NCI-H2081 treated with DMSO at 0.1 percent for 48 hours (cell line): ENCODE results near the gene CLBA1.
"Not testable (repeated sequence)": the region's sequence is repeated elsewhere in the genome, so short reads cannot be mapped to it uniquely, and the experiment has no call there.

Experiments used
- DNase-seq: peaks from one replicate; lab custom pipeline; 2025; lab: John Stamatoyannopoulos, UW

CLBA1 gene

DNA sequence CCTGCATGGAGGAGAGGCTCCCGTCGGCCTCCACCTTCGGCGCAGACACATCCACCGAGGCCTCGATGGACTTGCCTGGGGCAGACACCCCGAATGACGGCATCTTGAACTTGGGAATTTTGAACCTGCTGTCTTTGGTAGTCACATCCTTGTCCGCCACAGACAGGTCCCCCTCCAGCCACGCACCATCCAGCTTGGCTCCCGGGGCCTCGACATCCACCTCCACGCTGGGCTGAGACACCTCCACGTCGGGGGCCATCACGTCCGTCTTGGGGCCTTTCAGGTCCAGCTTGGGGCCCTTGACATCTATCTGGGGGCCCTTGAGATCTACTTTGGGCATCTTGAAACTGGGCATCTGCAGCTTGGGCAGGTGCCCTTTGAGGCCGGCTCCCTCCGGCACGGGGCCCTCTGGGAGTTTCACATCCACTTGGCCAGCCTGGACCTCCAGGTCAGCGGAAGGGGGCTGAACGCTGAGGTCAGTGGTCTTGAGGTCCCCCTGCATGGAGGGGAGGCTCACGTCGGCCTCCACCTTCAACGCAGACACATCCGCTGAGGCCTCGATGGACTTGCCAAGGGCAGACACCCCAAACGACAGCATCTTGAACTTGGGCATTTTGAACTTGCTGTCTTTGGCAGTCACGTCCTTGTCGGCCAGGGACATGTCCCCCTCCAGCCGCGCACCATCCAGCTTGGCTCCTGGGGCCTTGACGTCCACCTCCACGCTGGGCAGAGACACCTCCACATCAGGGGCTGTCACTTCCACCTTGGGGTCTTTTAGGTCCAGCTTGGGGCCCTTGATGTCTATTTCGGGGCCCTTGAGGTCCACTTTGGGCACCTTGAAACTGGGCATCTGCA is 37.5 kb upstream of the CLBA1 start:
- DNase-seq, result not testable (repeated sequence)

DNA sequence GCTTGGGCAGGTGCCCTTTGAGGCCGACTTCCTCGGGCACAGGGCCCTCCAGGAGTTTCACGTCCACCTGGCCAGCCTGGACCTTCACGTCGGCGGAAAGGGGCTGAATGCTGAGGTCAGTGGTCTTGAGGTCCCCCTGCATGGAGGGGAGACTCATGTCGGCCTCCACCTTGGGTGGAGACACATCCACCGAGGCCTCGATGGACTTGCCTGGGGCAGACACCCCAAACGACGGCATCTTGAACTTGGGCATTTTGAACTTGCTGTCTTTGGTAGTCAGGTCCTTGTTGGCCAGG is 36.9 kb upstream of the CLBA1 start:
- no peak for DNase-seq

DNA sequence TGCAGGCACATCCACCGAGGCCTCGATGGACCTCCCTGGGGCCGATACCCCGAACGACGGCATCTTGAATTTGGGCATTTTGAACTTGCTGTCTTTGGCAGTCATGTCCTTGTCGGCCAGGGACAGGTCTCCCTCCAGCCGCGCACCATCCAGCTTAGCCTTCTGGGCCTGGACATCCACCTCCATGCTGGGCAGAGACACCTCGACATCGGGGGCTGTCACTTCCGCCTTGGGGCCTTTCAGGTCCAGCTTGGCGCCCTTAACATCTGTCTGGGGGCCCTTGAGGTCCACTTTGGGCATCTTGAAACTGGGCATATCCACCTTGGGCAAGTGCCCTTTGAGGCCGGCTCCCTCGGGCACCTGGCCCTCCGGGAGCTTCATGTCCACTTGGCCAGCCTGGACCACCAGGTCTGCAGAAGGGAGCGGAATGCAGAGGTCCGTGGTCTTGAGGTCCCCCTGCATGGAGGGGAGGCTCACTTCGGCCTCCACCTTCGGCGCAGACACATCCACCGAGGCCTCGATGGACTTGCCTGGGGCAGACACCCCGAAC is 36.1 kb upstream of the CLBA1 start:
- not testable (repeated sequence) for DNase-seq

DNA sequence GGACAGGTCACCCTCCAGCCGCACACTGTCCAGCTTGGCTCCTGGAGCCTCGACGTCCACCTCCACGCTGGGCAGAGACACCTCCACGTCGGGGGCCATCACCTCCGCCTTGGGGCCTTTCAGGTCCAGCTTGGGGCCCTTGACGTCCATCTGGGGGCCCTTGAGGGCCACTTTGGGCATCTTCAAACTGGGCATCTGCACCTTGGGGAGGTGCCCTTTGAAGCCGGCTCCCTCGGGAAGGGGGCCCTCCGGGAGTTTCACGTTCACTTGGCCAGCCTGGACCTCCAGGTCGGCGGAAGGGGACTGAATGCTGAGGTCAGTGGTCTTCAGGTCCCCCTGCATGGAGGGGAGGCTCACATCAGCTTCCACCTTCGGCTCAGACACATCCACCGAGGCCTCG is 35.6 kb upstream of the CLBA1 start:
- no peak for DNase-seq

DNA sequence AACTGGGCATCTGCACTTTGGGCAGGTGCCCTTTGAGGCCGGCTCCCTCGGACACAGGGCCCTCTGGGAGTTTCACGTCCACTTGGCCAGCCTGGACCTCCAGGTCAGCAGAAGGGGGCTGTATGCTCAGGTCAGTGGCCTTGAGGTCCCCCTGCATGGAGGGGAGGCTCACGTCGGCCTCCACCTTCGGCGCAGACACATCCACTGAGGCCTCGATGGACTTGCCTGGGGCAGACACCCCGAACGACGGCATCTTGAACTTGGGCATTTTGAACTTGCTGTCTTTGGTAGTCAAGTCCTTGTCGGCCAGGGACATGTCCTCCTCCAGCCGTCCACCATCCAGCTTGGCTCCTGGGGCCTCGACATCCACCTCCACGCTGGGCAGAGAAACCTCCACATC is 34.9 kb upstream of the CLBA1 start:
- not testable (repeated sequence) for DNase-seq

DNA sequence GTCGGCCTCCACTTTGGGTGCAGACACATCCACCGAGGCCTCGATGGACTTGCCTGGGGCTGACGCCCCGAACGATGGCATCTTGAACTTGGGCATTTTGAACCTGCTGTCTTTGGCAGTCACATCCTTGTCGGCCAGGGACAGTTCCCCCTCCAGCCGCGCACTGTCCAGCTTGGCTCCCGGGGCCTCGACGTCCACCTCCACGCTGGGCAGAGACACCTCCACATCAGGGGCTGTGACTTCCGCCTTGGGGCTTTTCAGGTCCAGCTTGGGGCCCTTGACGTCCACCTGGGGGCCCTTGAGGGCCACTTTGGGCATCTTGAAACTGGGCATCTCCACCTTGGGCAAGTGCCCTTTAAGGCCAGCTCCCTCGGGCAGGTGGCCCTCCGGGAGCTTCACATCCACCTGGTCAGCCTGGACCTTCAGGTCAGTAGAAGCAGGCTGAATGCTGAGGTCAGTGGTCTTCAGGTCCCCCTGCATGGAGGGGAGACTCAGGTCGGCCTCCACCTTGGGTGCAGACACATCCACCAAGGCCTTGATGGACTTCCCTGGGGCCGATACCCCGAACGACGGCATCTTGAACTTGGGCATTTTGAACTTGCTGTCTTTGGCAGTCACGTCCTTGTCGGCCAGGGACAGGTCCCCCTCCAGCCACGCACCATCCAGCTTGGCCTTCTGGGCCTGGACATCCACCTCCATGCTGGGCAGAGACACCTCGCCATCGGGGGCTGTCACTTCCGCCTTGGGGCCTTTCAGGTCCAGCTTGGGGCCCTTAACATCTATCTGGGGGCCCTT is 33.5 kb upstream of the CLBA1 start:
- DNase-seq, result not testable (repeated sequence)

DNA sequence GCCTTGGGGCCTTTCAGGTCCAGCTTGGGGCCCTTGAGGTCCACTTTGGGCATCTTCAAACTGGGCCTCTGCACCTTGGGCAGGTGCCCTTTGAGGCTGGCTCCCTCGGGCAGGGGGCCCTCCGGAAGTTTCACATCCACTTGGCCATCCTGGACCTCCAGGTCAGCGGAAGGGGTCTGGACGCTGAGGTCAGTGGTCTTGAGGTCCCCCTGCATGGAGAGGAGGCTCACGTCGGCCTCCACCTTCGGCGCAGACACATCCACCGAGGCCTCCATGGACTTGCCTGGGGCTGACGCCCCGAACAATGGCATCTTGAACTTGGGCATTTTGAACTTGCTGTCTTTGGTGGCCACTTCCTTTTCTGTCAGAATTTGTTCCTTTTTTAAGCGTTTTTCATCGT is 32.5 kb upstream of the CLBA1 start:
- DNase-seq, result no peak

DNA sequence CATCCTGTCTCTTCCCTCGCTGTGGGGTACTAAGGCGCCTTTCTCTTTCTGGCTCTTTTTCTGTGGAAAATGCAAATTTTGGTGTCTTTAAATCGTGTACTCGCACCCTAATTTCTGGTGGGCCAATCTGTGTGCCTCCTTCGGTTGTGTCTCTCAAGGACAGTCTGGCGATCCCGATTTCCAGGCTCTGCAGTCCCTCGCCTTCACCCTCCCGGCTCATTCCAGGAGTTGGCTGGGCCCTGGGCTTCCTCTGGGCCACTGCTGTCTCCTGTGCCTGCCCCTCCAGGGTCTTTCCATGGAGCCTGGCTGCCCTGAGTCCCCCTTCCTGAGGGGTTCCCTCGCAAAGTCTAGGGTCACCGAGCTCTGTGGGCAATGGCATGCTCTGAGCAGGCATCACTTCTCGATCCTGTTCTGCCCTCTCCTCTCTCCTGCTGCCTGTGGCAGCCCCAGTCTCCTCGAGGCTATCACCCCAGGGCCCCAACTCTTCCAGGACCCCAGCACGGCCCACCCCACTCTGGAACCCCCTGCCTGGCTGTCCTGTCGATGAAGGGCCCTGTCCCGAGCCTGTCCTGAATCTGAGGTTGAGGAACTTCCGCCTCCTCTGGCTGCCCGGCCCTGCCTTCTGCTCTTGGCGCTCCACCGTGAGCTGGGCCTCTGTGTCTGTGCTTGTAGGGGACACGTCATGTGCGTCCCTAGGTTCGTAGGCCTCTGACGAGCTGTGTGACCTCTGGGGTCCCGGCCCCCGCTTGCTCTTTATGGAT is 31.5 kb upstream of the CLBA1 start:
- DNase-seq, result no peak

DNA sequence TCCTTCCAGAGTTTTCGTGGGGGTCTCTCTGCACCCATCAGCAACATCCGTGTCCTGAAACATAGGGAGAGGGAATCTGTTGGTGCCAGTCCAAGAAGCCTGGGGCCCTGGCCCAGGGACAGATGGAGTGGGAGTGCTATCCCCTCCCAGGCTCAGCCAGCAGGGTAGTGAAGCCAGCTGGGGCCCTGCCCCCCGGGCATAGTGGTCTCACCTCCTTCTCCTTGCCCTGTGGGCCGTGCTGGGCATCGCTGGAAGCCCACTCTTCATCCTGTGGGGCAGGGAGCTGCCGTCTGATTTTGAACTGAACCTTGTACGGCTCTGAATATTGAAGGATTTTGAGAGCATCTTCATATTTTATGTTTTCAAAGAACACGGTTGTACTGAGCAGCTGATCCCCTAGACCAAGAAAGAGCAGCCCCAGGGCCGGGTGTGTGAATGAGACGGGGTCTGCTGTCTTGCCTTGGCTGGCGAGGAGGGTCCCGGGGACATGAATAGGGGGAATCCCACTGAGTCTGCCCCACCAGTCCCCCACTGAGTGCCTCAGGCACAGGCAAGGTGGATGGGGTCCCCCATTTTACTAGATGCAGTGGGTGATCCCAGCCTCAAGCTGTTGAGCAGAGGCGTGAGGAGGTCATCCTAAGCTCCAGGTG is 30.7 kb upstream of the CLBA1 start:
- no peak for DNase-seq

DNA sequence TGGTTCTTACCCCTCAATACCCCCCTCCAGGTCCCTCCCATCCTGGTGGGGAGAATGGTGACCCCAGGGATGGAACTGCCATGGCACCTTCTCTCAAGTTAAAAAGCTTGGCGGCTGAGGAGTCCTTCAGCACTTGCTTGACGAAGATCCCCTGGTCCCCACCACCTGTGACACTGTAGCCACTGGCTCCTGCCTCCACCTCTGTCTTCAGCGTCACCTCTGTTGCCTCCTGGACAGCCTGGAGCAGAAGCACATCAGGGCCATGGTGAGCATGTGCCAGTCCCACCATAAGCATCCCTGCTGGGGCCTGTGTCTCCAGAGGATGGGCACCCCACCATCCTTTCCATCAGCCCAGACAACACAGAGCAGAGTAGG is 30.2 kb upstream of the CLBA1 start:
- DNase-seq, result no peak

DNA sequence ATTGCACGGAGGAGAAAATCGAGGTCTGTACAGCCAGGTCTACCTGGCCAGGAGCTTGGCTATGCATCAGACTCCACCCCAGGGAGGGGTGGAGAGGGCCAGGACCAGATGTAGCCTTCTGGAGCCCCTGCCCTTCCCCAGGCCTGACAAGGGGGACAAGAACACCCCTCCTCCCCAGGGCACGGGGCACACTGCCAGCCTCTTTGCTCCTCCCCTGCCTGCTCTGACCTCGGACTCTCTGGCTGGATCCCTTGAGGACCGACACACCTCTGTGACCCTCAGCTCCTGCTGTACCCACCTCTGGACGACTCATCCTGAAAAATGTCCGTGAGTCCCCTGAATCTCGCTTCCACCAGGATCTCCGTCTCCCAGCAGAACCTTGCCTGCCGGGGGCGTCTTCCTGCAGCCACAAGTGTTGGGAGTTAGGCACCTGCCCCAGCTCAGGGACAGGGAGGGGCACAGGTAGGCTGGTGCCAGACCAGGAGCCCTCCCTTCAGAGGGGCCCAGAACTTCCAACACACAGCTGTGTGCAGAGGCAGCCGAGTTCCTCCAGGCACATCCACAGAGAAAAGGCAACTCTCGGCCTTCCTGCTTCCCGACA is 29.2 kb upstream of the CLBA1 start:
- no peak for DNase-seq

DNA sequence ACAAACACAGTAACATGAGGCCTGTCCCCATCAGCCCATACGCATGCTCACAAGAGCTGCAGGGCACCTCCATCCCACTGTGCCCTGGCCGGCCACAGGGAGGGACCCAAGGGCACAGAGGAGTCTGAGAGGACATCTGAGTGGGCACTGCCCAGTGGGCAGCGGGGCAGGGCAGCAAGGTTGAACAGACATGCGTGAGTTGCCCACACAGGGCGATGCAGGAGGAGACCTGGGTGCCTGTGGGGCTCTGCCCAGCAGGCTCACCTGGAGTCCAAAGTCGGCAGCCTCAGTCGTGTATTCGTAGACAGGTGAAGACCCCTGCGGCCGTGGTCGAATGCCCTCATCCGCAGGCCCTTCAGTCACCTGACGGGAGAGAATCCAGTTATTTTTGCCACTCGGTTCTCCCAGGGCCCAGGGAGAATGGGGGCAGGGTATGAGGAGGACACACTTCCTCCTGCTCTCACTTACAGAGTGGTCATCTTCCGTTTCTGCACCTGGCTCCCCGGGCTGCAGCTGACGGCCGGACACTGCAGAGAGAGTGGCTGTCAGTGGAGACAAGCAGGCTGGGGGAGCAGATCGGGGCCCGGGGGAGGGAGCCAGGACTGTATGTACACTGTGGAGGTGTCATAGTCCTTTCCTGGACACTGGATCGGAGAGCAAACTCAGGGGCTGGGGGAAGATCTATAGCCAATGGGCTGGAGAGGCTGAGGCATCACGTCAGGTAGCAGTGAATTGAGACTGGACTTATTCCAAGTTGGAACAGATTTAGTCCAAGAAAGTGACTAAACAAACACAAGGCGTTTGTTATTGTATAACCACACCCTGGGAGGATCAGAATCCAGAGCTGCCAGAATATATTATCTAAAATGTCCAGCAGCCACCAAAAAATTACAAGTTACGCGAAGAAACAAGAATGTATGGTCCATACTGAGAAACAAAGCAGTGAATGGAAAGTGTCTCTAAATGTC is 28.2 kb upstream of the CLBA1 start:
- no peak for DNase-seq

DNA sequence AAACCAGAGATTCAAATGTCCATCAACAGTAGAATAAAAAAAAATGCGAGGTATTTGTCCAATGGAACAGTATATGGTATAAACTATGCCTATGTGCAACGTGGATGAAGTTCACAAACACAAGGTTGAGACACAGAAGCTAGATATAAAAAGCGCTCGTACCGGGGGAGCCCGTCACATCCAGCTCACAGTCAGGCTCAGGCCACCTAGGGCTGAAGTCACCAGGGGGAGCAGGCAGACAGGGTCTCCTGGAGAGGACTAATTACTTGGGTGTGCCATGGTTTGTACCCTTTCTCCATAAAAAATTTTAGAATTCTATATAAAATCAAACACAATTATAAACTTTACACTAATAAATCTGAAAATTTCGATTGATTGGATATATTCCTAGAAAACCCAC is 21.0 kb upstream of the CLBA1 start:
- no peak for DNase-seq

DNA sequence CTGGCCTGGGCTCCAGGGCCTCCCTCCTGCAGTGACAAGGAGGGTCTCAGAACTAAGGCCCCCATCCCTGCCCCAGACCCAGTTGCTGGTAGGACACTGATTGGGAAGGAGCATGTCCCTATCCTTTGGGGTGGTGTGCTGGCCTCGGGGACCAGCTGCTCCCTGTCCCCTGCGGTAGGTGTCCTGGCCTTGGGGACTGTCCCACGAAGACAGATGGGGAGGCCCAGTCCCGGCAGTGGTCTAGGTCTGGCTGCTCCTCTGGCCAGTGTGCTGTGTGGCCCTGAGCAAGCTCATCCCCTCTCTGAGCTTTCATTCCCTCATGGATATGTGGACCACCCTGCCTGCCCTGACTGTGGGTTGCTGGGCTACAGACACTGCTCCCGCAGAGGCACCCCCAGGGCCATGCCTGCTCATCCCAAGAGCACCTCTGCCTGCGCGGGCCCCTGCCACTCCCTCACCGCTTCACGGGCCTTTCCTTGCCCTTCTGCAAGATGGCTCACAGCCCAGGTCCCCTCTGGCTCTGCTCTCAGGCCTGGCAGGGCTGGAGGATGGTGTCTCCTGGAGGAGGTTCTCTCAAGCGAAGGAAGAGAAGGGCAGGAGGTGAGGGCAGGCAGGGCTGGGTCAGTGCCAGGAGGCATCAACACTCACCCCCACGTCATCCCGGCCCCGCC is 19.9 kb upstream of the CLBA1 start:
- no peak for DNase-seq

DNA sequence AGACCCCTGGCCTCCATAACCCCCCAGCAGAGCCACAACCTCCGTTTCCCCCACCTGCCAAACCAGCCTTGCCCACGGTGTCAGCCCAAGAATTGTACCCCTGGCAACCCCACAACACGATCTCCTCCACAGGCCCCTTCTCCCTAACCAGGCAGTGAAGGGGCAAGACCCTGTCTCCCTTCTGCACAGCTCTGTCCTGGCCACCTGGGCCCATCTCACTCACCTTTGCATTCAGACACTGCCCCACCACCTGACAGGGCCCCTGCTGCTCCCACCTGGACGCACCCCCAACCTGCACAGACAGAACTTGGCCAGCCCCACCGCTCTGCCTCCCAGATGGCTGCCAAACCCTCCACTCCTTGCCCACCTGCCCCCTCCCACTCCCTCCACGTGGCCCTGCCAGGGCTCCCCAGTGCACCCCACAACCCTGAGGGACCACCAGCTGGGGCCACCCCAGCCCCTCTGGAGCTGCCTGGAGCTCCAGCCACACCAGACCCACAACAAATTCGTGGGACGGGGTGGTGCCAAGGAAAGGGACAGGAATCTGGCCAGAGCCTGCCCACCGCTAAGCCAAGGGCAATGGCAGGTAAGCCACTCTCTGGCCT is 19.2 kb upstream of the CLBA1 start:
- DNase-seq, result no peak

DNA sequence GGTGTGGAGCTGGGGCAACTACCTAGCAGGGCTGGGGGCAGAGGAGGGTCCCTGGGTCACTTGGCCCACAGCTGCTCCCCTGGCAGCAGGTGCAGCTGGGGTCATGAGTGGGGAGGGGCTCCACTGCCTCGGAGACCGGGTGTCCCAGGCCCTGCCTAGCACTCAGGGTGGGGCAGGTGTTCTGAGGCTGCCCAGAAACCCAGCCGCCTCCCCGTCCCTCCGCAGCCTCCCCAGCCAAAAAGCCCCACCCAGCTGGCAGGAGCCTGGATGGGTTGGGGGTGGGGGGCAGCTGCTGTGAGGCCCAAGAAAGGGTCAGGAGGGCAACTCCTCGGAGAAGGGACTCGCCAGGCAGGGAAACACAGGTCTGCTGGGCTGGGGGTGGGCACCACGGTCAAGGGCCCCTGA is 18.6 kb upstream of the CLBA1 start:
- no peak for DNase-seq

DNA sequence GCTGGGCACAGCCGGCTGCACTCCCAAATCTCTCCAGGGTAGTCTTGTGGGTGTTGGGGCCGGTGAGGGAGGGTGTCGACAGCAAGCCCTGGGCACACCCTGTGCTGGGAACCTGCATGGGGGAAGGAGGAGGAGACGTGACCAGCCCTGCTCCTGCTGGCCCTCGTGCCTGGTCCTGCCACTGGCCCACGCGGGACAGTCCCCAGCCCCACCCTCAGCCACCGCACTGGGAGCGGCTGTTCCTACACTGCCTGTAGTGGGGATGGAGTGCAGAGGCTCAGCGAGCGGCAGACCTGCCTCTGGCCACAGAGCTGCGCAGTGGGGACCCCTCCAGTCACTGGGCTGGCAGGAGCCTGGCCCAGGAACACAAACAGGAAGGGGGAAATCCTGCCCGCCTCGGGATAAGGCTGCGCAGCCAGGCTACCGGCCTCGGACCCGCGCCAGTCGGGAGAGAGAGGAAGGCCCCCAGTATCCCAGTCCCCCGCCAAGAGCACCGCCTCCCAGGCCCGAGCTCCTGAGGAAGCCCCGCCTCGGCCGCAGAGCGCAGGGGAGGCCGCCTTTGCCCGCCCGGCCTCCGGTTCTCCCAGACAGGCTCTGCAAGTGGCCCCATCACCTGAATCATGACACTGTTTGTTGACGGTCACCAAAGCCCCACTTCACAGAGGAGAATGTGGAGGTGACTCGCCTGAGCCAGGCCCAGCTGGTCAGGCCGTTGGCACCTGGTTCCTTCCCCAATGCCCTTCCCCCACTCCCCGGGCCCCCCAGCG is 18.0 kb upstream of the CLBA1 start:
- DNase-seq, result no peak

DNA sequence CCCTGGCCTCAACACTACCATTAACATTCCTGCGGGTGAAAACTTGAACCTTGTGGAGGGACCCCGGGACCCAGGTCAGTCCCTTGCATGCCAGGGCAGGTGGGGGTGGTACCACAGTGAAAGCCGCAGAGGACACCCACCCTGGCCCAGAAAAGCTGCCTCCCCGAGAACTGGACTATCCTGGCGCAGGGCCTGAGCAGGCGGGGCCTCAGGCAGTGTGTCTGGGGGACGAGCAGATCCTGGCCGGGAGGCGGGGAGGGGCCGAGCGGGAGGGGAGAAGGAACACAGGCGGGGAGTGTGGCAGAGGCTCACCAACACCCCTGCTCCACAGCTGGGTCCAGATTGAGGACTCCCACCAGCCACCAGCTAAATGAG is 17.4 kb upstream of the CLBA1 start:
- DNase-seq, result no peak
